ENCODE results near the gene GCLC. TPM values are rescaled to one million over a fixed set of nuclear protein-coding genes. Genes with fewer than 3 reads are reported as not detected.

The GCLC gene
- total and polyA plus RNA-seq, 9 of the 15 experiments (the other 6 are each of a cell fraction or from before 2014, with no cell fraction given): 3.9 to 20.0 (median 9.4) TPM

DNA sequence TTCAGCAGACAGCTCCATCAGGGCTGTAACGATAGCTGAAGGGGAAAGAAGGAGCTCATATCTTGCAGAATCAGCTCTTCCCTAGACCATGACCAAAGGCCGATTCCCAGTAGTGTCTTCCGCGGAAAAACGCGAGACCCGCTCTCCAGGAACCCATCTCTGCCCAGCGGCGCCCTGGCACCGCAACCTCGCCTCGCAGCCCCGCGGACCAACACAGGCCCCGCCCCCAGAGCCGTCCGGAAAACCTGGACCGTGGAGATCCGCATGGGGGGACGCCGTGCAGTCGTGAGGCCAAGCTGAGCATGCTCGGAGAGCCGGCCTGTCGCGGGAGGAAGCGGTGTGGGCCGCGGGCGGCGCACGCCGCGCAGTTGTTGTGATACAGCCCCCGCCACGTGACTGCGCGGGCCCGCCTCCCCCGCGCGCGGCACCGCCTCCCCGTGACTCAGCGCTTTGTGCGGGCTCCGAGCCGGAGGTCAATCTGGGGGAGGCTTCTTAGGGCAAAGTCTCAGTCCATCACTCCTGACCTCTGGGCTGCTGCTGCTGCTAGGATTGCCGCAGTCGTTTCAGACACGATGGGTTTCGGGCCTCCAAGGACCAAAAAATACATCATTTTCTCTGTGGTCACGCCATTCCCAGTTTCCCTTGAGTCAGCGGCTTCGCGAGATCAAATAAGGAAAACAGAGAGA, 3.1 kb upstream of the GCLC start (continued):
- TF ChIP-seq, protein P1, sequence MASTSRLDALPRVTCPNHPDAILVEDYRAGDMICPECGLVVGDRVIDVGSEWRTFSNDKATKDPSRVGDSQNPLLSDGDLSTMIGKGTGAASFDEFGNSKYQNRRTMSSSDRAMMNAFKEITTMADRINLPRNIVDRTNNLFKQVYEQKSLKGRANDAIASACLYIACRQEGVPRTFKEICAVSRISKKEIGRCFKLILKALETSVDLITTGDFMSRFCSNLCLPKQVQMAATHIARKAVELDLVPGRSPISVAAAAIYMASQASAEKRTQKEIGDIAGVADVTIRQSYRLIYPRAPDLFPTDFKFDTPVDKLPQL (IDR thresholded peaks at IDR 0.05; ENCODE audit: extremely low read depth, insufficient read length): no peak
- peak; percentile 50 for TF ChIP-seq ZKSCAN1 (IDR thresholded peaks at IDR 0.05; ENCODE audit: low read depth, low read length)
- TF ChIP-seq, protein P2, sequence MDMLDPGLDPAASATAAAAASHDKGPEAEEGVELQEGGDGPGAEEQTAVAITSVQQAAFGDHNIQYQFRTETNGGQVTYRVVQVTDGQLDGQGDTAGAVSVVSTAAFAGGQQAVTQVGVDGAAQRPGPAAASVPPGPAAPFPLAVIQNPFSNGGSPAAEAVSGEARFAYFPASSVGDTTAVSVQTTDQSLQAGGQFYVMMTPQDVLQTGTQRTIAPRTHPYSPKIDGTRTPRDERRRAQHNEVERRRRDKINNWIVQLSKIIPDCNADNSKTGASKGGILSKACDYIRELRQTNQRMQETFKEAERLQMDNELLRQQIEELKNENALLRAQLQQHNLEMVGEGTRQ (CRISPR knock-in tag; IDR thresholded peaks at IDR 0.05): peak; percentile 98
- peak; percentile 78 for TF ChIP-seq FOXM1 (IDR thresholded peaks at IDR 0.05; ENCODE audit: low read depth)
- peak; percentile 50; the same call in 1 of the 2 replicates for TF ChIP-seq FOXM1 (CRISPR knock-in tag; IDR thresholded peaks at IDR 0.05; ENCODE audit: low read depth)
- TF ChIP-seq RHOXF2B (CRISPR knock-in tag; conservative IDR thresholded peaks at IDR 0.05): no peak
- TF ChIP-seq NFATC3 (IDR thresholded peaks at IDR 0.05): no peak
- no peak for TF ChIP-seq STAT5A (IDR thresholded peaks at IDR 0.05; ENCODE audit: borderline replicate concordance, low read length)
- no peak for TF ChIP-seq CBX2 (IDR thresholded peaks at IDR 0.05; ENCODE audit: insufficient read depth, low read length, poor library complexity, severe bottlenecking)
- no peak for TF ChIP-seq ZNF668 (CRISPR knock-in tag; IDR thresholded peaks at IDR 0.05)
- peak; percentile 91 for TF ChIP-seq HNRNPLL (IDR thresholded peaks at IDR 0.05; ENCODE audit: low read depth, low read length, poor library complexity, severe bottlenecking)
- peak; percentile 40; the same call in 1 of the 2 replicates for TF ChIP-seq KLF1 (tag; IDR thresholded peaks at IDR 0.05)
- no peak for TF ChIP-seq ZNF76 (CRISPR knock-in tag; IDR thresholded peaks at IDR 0.05; ENCODE audit: borderline replicate concordance)
- TF ChIP-seq, protein P3, sequence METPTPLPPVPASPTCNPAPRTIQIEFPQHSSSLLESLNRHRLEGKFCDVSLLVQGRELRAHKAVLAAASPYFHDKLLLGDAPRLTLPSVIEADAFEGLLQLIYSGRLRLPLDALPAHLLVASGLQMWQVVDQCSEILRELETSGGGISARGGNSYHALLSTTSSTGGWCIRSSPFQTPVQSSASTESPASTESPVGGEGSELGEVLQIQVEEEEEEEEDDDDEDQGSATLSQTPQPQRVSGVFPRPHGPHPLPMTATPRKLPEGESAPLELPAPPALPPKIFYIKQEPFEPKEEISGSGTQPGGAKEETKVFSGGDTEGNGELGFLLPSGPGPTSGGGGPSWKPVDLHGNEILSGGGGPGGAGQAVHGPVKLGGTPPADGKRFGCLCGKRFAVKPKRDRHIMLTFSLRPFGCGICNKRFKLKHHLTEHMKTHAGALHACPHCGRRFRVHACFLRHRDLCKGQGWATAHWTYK (CRISPR knock-in tag; IDR thresholded peaks at IDR 0.05): peak; percentile 75; the same call in 1 of the 2 replicates
- TF ChIP-seq, protein P4, sequence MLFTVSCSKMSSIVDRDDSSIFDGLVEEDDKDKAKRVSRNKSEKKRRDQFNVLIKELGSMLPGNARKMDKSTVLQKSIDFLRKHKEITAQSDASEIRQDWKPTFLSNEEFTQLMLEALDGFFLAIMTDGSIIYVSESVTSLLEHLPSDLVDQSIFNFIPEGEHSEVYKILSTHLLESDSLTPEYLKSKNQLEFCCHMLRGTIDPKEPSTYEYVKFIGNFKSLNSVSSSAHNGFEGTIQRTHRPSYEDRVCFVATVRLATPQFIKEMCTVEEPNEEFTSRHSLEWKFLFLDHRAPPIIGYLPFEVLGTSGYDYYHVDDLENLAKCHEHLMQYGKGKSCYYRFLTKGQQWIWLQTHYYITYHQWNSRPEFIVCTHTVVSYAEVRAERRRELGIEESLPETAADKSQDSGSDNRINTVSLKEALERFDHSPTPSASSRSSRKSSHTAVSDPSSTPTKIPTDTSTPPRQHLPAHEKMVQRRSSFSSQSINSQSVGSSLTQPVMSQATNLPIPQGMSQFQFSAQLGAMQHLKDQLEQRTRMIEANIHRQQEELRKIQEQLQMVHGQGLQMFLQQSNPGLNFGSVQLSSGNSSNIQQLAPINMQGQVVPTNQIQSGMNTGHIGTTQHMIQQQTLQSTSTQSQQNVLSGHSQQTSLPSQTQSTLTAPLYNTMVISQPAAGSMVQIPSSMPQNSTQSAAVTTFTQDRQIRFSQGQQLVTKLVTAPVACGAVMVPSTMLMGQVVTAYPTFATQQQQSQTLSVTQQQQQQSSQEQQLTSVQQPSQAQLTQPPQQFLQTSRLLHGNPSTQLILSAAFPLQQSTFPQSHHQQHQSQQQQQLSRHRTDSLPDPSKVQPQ (CRISPR knock-in tag; IDR thresholded peaks at IDR 0.05; ENCODE audit: borderline replicate concordance): peak; percentile 78; the same call in 1 of the 2 replicates
- TF ChIP-seq EHMT2 (IDR thresholded peaks at IDR 0.05): no peak
- TF ChIP-seq DDX20 (tag; IDR thresholded peaks at IDR 0.05; ENCODE audit: low read depth): no peak
- 0 out of 2 replicates have a peak, but pooled peaks have one; percentile 28 for TF ChIP-seq SIN3B (IDR thresholded peaks at IDR 0.05; ENCODE audit: low read depth)
- TF ChIP-seq KAT2B (IDR thresholded peaks at IDR 0.05; ENCODE audit: low read depth, low read length): peak; percentile 52
- TF ChIP-seq SNIP1 (IDR thresholded peaks at IDR 0.05; ENCODE audit: low read depth): no peak
- no peak for TF ChIP-seq NCOA6 (IDR thresholded peaks at IDR 0.05)

Measured in K562 (cell line).